ENCODE measurements around the gene TMEM163.

Gene TMEM163

DNA sequence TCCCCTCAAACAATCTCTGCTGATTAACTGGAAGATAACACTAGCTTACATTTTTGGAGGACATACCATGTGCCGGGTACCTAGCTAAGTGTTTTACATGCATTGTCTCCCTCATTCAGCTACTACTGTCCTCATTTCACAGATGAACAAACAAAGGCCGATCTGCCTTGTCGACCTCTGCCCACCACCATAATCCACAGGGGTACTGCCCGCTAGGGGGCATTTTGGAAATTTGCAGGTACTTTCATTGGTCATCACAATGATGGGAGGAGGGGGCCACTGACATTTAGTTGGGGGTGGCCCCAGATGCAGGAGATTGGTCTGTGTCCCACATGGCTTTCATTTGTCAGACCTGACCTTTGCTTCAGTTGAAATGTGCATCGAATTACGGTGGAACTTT is 3.9 kb upstream of the TMEM163 start:
- 71% methylated on average over 6 of the region's 6 CpGs for WGBS
- no peak overlapping the region for H3K4me3 ChIP-seq (ENCODE audit: low read length)

DNA sequence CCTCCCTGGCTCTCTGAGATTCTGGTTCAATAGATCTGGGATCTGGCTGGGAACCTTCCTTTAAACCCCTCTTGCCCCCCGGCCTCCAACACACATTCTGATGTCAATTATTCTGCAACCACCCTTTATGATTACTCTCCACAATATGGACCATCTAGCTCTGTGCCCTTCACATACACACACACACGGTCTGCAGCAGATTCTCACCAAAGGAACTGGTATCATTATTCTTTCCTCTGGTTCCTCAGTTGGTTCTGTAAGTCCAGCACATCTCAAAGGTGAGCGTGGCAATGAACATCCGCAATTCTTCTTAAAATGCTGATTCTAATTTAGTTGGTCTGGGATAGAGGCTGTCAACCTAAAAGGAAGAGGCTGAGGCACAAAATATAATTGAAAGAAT is 2.8 kb upstream of the TMEM163 start:
- Histone ChIP-seq H3K4me3 (ENCODE audit: low read length) (no peak overlapping the region), H3K36me3 (ENCODE audit: insufficient read depth, low read length) (no peaks in the 10 kb centered on the region), H3K9ac (ENCODE audit: low read depth, low read length) (no peak overlapping the region), H3K27ac (ENCODE audit: low read depth, low read length) (no peak overlapping the region), H3K4me1 (ENCODE audit: insufficient read depth, low read length) (peaks cover 6% of the 10 kb centered on the region; the same call in 1 of the 2 replicates), H3K9me3 (ENCODE audit: insufficient read depth, low read depth, low read length) (no peaks in the 10 kb centered on the region), H3K27me3 (ENCODE audit: insufficient read depth, low read length) (peaks cover 54% of the 10 kb centered on the region)
- 90% methylated on average over 4 of the region's 4 CpGs for WGBS

More for the DNA sequence above, 3.9 kb upstream of the TMEM163 start:
- no peak overlapping the region for H3K9ac ChIP-seq (ENCODE audit: low read depth, low read length)
- H3K4me1 ChIP-seq (ENCODE audit: insufficient read depth, low read length): 0 out of 2 replicates have a peak, but pooled peaks cover 4% of the 10 kb centered on the region
- no peaks in the 10 kb centered on the region for H3K36me3 ChIP-seq (ENCODE audit: insufficient read depth, low read length)
- no peaks in the 10 kb centered on the region for H3K9me3 ChIP-seq (ENCODE audit: insufficient read depth, low read depth, low read length)
- H3K27me3 ChIP-seq (ENCODE audit: insufficient read depth, low read length): peaks cover 42% of the 10 kb centered on the region
- H3K27ac ChIP-seq (ENCODE audit: low read depth, low read length): no peak overlapping the region

DNA sequence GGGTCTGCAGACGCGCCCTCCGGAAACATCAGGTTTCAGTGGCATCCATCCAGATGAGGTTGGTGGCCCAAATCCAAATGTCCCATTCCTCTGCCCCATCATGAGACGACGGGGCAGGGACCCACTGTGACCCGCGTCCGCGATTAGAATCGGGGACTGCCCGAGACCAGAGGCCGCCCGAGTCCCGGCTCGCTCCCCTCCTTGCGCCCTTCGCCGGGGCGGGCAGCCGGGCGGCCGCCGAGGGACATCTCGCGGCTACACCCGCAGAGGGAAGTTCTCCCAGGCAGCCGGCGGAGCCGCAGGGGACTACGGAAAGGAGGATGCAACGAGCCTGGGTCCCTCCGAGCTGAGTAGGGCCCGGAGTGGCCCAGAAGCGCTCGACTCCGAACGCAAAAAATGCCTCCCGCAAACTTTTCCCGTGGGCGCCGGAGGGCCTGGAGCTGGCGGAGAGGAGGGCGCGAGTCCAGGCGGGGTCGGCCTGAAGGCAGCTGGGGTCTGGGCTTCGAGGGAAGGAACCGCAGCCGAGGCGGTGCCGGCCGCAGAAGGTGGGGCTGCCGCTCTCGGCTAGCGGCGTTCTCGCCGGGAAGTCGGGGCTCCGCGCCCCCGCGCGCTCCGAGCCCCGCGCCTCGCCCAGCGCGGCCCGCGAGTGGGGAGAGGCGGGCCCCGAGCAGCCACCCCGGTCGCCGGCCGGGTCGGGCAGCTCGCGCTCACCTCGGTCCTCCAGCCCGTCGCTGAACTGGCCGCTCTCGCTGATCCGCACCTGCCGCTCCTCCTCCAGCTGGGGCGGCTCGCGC is 580 bp downstream of the TMEM163 start:
- Histone ChIP-seq H3K4me1 (ENCODE audit: insufficient read depth, low read length) (peaks cover 10% of the 10 kb centered on the region; the same call in 1 of the 2 replicates), H3K27ac (ENCODE audit: low read depth, low read length) (no peak overlapping the region), H3K27me3 (ENCODE audit: insufficient read depth, low read length) (peaks cover 73% of the 10 kb centered on the region), H3K9me3 (ENCODE audit: insufficient read depth, low read depth, low read length) (no peaks in the 10 kb centered on the region), H3K4me3 (ENCODE audit: low read length) (peak overlapping the region; percentile 66), H3K9ac (ENCODE audit: low read depth, low read length) (peak overlapping the region; percentile 46), H3K36me3 (ENCODE audit: insufficient read depth, low read length) (no peaks in the 10 kb centered on the region)
- WGBS: under 1% methylated on average over 91 of the region's 91 CpGs

DNA sequence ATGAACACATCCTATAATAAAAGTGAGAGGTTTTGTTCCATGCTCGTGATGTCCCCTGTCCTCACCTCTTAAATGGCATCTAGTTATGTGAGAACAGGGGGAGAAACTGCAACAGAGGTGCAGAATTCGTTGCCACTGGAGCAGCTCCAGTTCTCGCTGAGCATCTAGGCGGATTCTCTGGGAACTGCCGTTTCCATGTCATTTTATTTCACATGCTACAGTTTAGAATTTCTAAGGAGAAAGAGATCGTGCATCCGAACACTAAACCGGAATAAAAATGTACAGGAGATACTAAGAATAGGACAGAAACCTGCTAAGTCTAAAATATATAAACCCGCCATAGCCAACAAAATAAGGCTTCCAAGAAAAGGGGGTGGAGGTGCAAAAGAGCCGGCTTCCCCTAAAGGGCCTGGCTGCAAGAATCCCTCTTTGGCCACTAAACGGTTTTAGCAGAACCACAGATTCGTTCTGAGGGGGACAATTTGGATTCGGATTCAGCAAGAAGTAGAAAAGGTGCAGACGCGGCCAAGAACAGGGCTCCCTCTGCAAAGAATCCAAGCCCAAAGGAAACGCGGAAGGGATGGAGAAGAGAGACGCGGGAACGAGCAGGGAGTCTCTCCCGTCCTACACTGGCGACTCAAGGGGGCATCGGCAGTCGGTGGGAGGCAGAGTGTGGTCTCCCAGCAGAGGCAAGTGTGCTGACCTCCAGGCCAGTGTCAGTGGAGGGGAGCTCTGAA is 1.3 kb downstream of the TMEM163 start:
- no peak overlapping the region for H3K27ac ChIP-seq (ENCODE audit: low read depth, low read length)
- peaks cover 8% of the 10 kb centered on the region; the same call in 1 of the 2 replicates for H3K4me1 ChIP-seq (ENCODE audit: insufficient read depth, low read length)
- H3K9me3 ChIP-seq (ENCODE audit: insufficient read depth, low read depth, low read length): no peaks in the 10 kb centered on the region
- H3K27me3 ChIP-seq (ENCODE audit: insufficient read depth, low read length): peaks cover 73% of the 10 kb centered on the region
- no peaks in the 10 kb centered on the region for H3K36me3 ChIP-seq (ENCODE audit: insufficient read depth, low read length)
- peak overlapping the region; percentile 66 for H3K4me3 ChIP-seq (ENCODE audit: low read length)
- WGBS: 15% methylated on average over 21 of the region's 24 CpGs
- no peak overlapping the region for H3K9ac ChIP-seq (ENCODE audit: low read depth, low read length)

DNA sequence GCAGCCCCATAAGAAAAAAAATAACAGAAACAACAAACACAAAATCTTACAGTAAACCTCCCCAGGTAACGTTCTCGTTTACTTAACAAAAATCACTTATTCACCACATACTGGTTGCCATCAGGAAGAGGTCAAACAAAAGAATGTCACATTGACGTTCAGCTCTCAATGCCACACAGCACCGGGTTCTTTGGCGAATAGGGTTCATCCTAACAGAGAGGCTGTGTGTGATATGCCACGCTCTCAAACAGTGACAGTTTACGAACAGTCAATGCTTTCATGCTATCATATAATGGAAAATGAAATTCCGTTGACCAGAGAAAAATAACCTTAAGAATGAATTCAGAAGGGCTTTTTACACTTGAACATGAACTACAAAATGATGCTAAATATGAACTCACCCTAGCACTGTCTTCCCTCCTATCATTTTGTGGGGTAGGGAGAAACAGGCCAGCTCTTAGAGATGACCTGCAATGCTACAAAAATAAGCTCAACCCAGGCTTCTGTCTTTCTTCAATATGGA is 2.0 kb downstream of the TMEM163 start:
- no peak overlapping the region for H3K9ac ChIP-seq (ENCODE audit: low read depth, low read length)
- H3K36me3 ChIP-seq (ENCODE audit: insufficient read depth, low read length): no peaks in the 10 kb centered on the region
- peaks cover 14% of the 10 kb centered on the region for H3K4me1 ChIP-seq (ENCODE audit: insufficient read depth, low read length)
- H3K9me3 ChIP-seq (ENCODE audit: insufficient read depth, low read depth, low read length): no peaks in the 10 kb centered on the region
- H3K27me3 ChIP-seq (ENCODE audit: insufficient read depth, low read length): peaks cover 68% of the 10 kb centered on the region
- peak overlapping the region; percentile 66; the same call in 1 of the 2 replicates for H3K4me3 ChIP-seq (ENCODE audit: low read length)
- WGBS: 73% methylated on average over 8 of the region's 8 CpGs
- no peak overlapping the region for H3K27ac ChIP-seq (ENCODE audit: low read depth, low read length)

DNA sequence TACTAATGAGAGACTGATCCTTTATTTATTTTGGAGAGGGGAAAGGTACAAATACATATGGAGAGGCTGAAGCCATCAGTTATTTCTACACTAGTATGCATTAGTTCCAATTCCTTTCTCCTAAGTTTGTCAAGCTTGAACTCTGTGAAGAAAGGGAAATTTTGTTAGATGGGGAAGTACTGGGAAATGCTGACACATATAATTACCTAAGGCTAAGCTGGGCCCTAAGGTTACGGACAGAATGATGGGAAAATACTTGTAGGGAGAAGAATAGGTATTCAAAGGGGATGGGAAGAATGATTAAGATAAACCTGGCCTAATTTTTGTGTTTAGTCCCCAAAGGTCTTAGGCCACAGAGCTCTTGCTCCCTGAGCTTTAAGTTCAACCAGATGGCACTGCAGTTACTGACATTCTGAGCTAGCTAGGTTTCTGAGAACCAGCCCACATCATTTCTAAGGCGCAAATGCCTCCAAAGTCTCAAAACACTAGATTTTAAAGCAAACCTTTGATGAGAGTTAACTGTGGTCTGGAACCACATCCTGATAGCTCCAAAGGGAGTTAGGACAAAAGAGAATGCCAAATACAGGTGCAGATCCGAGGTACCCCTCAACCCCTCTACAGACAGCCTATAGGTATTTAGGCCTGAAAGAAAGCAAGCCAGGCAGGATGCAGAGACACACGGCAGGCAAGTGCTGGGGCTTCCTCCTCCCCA is 2.7 kb downstream of the TMEM163 start:
- H3K9ac ChIP-seq (ENCODE audit: low read depth, low read length): no peak overlapping the region
- WGBS: 71% methylated on average over 4 of the region's 4 CpGs
- peaks cover 62% of the 10 kb centered on the region for H3K27me3 ChIP-seq (ENCODE audit: insufficient read depth, low read length)

DNA sequence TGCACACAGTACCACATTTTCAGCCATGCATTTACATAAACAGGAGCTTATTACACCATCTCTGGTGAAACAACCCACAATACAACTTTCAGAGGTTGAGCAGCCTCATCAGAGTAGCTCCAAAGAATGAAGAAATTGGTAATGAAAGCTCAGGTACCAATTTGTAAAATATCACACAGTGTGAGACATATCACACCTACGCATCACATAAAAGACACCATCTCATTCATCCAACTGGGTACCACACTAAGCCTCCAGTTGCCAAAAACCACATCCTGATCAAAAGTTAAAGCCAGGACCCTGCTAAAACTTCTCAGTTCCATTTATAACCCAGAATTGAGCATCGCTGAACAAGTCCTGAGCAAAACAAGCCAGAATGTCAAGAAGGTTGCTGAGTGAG is 4.6 kb downstream of the TMEM163 start:
- H3K4me1 ChIP-seq (ENCODE audit: insufficient read depth, low read length): peaks cover 18% of the 10 kb centered on the region
- no peak overlapping the region for H3K4me3 ChIP-seq (ENCODE audit: low read length)
- peaks cover 44% of the 10 kb centered on the region for H3K27me3 ChIP-seq (ENCODE audit: insufficient read depth, low read length)
- H3K9ac ChIP-seq (ENCODE audit: low read depth, low read length): no peak overlapping the region
- WGBS: 95% methylated on average over 2 of the region's 2 CpGs
- no peaks in the 10 kb centered on the region for H3K36me3 ChIP-seq (ENCODE audit: insufficient read depth, low read length)
- H3K27ac ChIP-seq (ENCODE audit: low read depth, low read length): no peak overlapping the region
- H3K9me3 ChIP-seq (ENCODE audit: insufficient read depth, low read depth, low read length): no peaks in the 10 kb centered on the region

More for the DNA sequence above, 2.7 kb downstream of the TMEM163 start:
- no peak overlapping the region for H3K4me3 ChIP-seq (ENCODE audit: low read length)
- H3K4me1 ChIP-seq (ENCODE audit: insufficient read depth, low read length): peaks cover 18% of the 10 kb centered on the region
- H3K36me3 ChIP-seq (ENCODE audit: insufficient read depth, low read length): no peaks in the 10 kb centered on the region
- H3K9me3 ChIP-seq (ENCODE audit: insufficient read depth, low read depth, low read length): no peaks in the 10 kb centered on the region
- H3K27ac ChIP-seq (ENCODE audit: low read depth, low read length): no peak overlapping the region

DNA sequence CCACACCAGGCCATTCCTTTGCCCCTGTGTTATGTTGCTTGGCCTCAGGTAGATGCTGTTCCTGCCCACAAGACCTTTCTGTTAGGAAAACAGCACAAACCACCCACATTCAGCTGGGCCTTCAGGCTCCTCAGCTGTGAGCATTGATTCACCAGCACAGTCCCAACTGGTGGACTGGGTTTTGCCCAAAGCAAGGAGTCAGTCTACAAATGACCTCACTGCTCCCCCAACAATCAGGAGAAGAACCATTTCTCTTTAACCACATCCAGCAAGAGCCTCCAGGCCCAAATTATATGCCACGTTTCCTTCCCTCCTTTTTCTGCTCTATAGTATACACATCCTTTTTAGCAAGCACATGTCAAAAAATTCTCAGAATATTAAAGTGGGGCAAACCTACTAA is 5.2 kb downstream of the TMEM163 start:
- WGBS: 89% methylated on average over 1 of the region's 1 CpG
- Histone ChIP-seq H3K4me1 (ENCODE audit: insufficient read depth, low read length) (peaks cover 18% of the 10 kb centered on the region), H3K36me3 (ENCODE audit: insufficient read depth, low read length) (no peaks in the 10 kb centered on the region), H3K27me3 (ENCODE audit: insufficient read depth, low read length) (peaks cover 40% of the 10 kb centered on the region), H3K27ac (ENCODE audit: low read depth, low read length) (no peak overlapping the region), H3K9ac (ENCODE audit: low read depth, low read length) (no peak overlapping the region), H3K4me3 (ENCODE audit: low read length) (no peak overlapping the region), H3K9me3 (ENCODE audit: insufficient read depth, low read depth, low read length) (no peaks in the 10 kb centered on the region)

DNA sequence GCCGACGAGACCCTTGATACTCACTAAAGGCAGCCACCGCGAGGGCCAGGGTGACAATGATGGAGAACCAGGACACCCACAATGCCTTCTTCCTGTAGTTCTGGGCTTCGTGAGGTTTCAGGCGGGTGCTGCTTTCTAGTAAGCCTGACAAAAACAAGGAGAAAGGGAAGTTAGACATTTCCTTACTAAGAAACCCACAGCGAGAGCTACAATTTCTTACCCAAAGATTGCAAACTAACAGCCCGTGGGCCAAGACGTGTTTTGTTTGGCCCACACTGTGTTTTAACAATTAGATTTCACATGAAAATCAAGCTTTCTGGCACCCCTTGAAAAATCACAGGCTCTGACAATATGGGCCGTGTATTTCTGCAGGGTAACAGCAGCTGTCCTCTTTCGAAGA is 5.6 kb downstream of the TMEM163 start:
- 90% methylated on average over 11 of the region's 11 CpGs for WGBS
- Histone ChIP-seq H3K4me3 (ENCODE audit: low read length) (no peak overlapping the region), H3K9ac (ENCODE audit: low read depth, low read length) (no peak overlapping the region), H3K4me1 (ENCODE audit: insufficient read depth, low read length) (peaks cover 18% of the 10 kb centered on the region), H3K27ac (ENCODE audit: low read depth, low read length) (no peak overlapping the region), H3K9me3 (ENCODE audit: insufficient read depth, low read depth, low read length) (no peaks in the 10 kb centered on the region), H3K27me3 (ENCODE audit: insufficient read depth, low read length) (peaks cover 35% of the 10 kb centered on the region), H3K36me3 (ENCODE audit: insufficient read depth, low read length) (no peaks in the 10 kb centered on the region)

DNA sequence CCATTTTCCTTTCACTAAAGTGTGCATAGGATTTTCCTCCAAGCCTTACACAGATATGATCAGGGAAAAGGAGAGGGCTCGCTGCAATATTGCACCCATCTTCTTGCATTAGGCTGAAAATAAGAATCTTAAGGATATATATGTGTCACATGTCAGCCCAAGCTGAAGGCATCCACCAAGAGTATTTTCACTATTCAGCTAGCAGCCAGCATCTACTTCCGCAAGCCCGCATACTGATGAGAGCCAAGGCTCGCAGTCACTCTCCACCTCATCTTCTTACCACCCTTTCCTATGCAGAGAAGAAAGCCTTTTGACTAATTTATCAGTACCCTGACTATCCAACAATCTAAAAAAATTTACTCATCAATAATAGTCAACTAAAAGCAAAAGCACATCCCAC is 6.1 kb downstream of the TMEM163 start:
- Histone ChIP-seq H3K27me3 (ENCODE audit: insufficient read depth, low read length) (peaks cover 31% of the 10 kb centered on the region), H3K9ac (ENCODE audit: low read depth, low read length) (no peak overlapping the region), H3K4me1 (ENCODE audit: insufficient read depth, low read length) (peaks cover 18% of the 10 kb centered on the region), H3K27ac (ENCODE audit: low read depth, low read length) (no peak overlapping the region), H3K36me3 (ENCODE audit: insufficient read depth, low read length) (no peaks in the 10 kb centered on the region), H3K9me3 (ENCODE audit: insufficient read depth, low read depth, low read length) (no peaks in the 10 kb centered on the region), H3K4me3 (ENCODE audit: low read length) (no peak overlapping the region)
- WGBS: 86% methylated on average over 4 of the region's 4 CpGs

DNA sequence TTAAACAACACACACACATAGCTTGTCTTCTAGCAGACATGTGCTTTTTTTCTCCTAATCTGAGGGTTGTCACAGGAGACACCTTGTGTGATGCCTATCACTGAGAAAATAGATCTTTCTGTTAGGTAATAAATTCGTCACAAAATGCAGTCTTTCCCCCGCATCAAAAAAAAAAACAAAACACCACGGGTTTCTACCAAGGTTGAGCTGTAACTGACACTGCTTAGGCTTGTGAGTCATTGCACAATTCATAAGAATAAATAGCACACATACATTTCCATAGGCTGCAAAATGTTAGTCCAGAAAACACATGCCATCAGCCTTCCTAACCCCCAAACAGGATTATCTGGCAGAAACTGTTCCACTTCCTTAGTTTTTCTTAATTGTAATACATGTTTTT is 6.5 kb downstream of the TMEM163 start:
- Histone ChIP-seq H3K4me3 (ENCODE audit: low read length) (no peak overlapping the region), H3K36me3 (ENCODE audit: insufficient read depth, low read length) (no peaks in the 10 kb centered on the region), H3K9ac (ENCODE audit: low read depth, low read length) (no peak overlapping the region), H3K27me3 (ENCODE audit: insufficient read depth, low read length) (peaks cover 26% of the 10 kb centered on the region), H3K9me3 (ENCODE audit: insufficient read depth, low read depth, low read length) (no peaks in the 10 kb centered on the region), H3K4me1 (ENCODE audit: insufficient read depth, low read length) (peaks cover 18% of the 10 kb centered on the region), H3K27ac (ENCODE audit: low read depth, low read length) (no peak overlapping the region)
- 80% methylated on average over 3 of the region's 3 CpGs for WGBS

Measured in HUES64 (cell line).